ENCODE results near the gene FKBP5.

DNA sequence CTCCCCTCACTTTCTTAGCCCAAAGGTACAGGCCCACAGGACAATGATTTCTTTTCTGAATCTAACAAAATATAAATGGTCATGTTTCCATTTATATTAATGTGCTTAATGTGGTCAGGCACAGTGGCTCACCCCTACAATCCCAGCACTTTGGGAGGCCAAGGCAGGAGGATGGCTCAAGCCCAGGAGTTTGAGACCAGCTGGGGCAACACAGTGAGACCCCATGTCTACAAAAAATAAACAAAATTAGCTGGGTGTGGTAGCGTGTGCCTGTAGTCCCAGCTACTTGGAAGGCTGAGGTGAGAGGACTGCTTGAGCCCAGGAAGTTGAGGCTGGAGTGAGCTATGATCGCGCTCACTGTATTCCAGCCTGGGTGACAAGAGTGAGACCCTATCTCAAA, 98.8 kb downstream of the FKBP5 start:
- TF ChIP-seq POLR2AphosphoS5 (IDR thresholded peaks at IDR 0.05; ENCODE audit: low read depth) = no peak
- TF ChIP-seq, protein P1, sequence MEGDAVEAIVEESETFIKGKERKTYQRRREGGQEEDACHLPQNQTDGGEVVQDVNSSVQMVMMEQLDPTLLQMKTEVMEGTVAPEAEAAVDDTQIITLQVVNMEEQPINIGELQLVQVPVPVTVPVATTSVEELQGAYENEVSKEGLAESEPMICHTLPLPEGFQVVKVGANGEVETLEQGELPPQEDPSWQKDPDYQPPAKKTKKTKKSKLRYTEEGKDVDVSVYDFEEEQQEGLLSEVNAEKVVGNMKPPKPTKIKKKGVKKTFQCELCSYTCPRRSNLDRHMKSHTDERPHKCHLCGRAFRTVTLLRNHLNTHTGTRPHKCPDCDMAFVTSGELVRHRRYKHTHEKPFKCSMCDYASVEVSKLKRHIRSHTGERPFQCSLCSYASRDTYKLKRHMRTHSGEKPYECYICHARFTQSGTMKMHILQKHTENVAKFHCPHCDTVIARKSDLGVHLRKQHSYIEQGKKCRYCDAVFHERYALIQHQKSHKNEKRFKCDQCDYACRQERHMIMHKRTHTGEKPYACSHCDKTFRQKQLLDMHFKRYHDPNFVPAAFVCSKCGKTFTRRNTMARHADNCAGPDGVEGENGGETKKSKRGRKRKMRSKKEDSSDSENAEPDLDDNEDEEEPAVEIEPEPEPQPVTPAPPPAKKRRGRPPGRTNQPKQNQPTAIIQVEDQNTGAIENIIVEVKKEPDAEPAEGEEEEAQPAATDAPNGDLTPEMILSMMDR (IDR thresholded peaks at IDR 0.05; ENCODE audit: insufficient read depth, low read length) = no peak
- TF ChIP-seq GABPA (IDR thresholded peaks at IDR 0.05; ENCODE audit: low read depth) = no peak
